ENCODE data around the gene DGKZ.

DNA sequence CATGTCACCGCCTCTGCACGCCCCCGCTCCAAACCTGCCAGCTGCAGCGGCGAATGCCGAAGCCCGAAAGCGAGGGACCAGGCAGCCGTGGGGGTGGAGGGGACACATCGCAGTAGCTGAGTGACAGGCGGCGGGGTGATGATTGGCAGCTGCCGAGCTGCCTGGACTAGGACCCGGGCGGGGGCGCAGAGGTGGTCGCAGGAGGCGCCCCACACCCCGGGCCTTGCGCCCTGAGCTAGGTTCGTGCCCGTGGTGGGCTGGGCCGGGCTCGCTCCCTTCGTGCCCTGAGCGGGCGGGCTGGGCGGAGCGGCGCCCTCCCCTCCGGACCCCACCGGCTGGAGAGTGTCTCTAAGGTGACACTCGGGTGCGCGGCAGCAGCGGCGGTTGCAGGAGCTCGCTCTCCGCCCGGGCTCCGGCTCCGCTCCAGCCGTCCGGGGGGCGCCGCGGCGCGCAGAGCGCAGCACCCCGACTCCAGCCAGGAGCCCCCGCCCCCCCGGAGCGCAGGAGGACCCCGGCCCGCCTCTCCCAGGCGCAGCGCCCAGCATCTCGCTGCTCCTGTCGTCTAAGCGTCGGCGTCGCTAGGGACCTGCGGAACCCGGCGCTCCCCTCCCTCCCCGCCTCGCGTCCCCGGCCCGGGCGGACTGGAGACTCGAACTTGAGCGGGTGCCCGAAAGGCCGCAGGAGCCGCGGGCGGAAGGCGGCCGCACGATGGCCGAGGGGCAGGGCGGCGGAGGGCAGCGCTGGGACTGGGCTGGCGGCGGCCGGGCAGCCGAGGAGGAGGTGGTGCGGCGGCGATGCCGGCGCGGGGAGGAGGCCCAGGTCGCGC lies 14.5 kb upstream of the DGKZ start:
- TF ChIP-seq, protein P1, sequence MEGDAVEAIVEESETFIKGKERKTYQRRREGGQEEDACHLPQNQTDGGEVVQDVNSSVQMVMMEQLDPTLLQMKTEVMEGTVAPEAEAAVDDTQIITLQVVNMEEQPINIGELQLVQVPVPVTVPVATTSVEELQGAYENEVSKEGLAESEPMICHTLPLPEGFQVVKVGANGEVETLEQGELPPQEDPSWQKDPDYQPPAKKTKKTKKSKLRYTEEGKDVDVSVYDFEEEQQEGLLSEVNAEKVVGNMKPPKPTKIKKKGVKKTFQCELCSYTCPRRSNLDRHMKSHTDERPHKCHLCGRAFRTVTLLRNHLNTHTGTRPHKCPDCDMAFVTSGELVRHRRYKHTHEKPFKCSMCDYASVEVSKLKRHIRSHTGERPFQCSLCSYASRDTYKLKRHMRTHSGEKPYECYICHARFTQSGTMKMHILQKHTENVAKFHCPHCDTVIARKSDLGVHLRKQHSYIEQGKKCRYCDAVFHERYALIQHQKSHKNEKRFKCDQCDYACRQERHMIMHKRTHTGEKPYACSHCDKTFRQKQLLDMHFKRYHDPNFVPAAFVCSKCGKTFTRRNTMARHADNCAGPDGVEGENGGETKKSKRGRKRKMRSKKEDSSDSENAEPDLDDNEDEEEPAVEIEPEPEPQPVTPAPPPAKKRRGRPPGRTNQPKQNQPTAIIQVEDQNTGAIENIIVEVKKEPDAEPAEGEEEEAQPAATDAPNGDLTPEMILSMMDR (IDR thresholded peaks at IDR 0.05): no peak
- TF ChIP-seq POLR2A (IDR thresholded peaks at IDR 0.05): no peak
